Measurements from ENCODE around the gene TRIM63.
"Not testable (repeated sequence)": the region's sequence is repeated elsewhere in the genome, so short reads cannot be mapped to it uniquely, and the experiment has no call there.

The TRIM63 gene

DNA sequence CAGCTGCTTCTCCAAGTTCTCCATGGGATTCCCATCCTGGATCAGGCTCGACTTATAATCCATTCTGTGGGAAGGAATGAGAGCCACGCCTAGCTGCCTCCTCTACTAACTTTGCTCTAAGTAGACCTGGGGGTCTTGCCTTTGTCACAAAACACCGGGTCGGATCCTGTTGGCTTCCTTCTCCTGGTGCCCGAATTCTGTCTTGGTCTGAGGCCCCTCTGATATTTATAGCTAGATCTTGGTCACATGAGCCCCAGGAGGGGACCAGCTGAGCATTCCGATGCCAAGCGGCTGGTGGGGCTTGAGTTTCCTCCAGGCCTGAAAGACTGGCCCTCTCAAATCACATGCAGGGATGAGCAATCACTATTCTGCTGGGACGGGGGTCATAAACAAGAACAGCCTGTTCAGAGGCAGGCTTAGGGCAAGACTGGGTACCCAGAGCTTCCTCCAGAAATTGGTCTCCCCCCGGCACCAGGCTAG is at the start of gene TRIM63:
Gene TRIM63, minus strand, starts transcription at position 199 of the 480 bp plus-strand sequence. Its CDS starts 136 bp downstream, at position 63.
- no peak for ATAC-seq (replicated peaks)
- H3K4me3 Mint-ChIP-seq, result no peak within 1 kb of the TSS
- no peak for DNase-seq
- H3K36me3 Mint-ChIP-seq, result no peaks in the 10 kb centered on the region
- no peak within 1 kb of the TSS for H3K27ac Mint-ChIP-seq
- H3K9me3 Mint-ChIP-seq, result no peaks in the 10 kb centered on the region
- peaks cover 18 to 51% of the 10 kb centered on the region in 2 donors for H3K27me3 Mint-ChIP-seq
- peaks cover 0 to 2% of the 10 kb centered on the region in 2 donors for H3K4me1 Mint-ChIP-seq

DNA sequence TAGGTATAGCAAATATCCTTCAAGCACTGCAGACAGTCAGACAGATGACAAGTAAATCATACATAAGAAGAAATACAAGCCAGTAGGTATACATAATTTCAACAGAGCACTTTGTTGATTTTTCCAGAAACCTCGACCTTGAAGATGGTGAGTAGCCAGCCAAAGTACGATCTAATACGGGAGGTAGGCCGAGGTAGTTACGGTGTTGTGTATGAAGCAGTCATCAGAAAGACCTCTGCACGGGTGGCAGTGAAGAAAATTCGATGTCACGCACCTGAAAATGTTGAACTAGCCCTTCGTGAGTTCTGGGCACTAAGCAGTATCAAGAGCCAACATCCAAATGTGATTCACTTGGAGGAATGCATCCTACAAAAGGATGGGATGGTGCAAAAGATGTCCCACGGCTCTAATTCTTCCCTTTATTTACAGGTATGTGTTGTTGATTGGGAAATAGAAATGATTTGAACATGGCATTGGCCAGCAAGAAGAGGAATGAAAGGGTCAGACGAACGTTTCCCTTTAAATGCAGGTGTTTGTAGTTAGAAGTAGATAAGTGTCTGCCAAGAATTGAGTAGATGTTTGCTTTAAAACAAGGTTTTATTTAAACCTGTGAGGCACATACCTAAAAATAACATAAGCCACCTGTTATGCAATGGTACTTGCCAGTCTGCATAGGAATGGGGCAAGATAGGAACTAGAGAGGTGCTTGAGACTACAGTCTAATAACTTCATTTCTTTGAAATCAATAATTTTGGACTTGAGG is 46.9 kb upstream of the TRIM63 start:
- DNase-seq, result no peak
- no peak for ATAC-seq (replicated peaks)
- Mint-ChIP-seq H3K27ac (no peak overlapping the region), H3K36me3 (peaks cover 13 to 14% of the 10 kb centered on the region in 2 donors), H3K4me1 (peaks cover 8 to 22% of the 10 kb centered on the region in 2 donors), H3K9me3 (no peaks in the 10 kb centered on the region), H3K27me3 (no peaks in the 10 kb centered on the region), H3K4me3 (no peak overlapping the region)

GRCh38 chr1:26112407-26112775 is 45.0 kb upstream of the TRIM63 start:
- ATAC-seq (replicated peaks), result peak; percentile 2 to 20
- peaks cover 4 to 5% of the 10 kb centered on the region in 2 donors for H3K36me3 Mint-ChIP-seq

GRCh38 chr1:26111530-26112406 is 44.3 kb upstream of the TRIM63 start, which contains the start of gene PDIK1L:
Gene PDIK1L, plus strand, starts transcription at chr1:26111824. Its CDS starts 2,485 bp downstream, at chr1:26114309.
- H3K9me3 Mint-ChIP-seq, result no peaks in the 10 kb centered on the region
- H3K4me1 Mint-ChIP-seq, result peaks cover 8 to 16% of the 10 kb centered on the region in 2 donors
- H3K4me3 Mint-ChIP-seq, result peak within 1 kb of the TSS; percentile 95 to 96
- peak; percentile 82 to 85 for ATAC-seq (replicated peaks)
- H3K27ac Mint-ChIP-seq, result peak within 1 kb of the TSS; percentile 94
- peaks cover 4 to 5% of the 10 kb centered on the region in 2 donors for H3K36me3 Mint-ChIP-seq
- H3K27me3 Mint-ChIP-seq, result no peaks in the 10 kb centered on the region
- peak; percentile 88 for DNase-seq

More at GRCh38 chr1:26112407-26112775, 45.0 kb upstream of the TRIM63 start:
- Mint-ChIP-seq H3K27me3 (no peaks in the 10 kb centered on the region), H3K4me1 (peaks cover 8 to 16% of the 10 kb centered on the region in 2 donors), H3K27ac (peak overlapping the region; percentile 94), H3K9me3 (no peaks in the 10 kb centered on the region), H3K4me3 (peak overlapping the region; percentile 95 to 96)
- no peak for DNase-seq

- H3K36me3 Mint-ChIP-seq, result peaks cover 4 to 5% of the 10 kb centered on the region in 2 donors
- H3K9me3 Mint-ChIP-seq, result no peaks in the 10 kb centered on the region
- H3K27ac Mint-ChIP-seq, result peak overlapping the region; percentile 88
- ATAC-seq (replicated peaks) (peak; percentile 64 to 65), DNase-seq (peak; percentile 56)
- no peaks in the 10 kb centered on the region for H3K27me3 Mint-ChIP-seq
- H3K4me1 Mint-ChIP-seq, result peaks cover 8 to 16% of the 10 kb centered on the region in 2 donors
- H3K4me3 Mint-ChIP-seq, result peak overlapping the region; percentile 95 to 96
Measured at GRCh38 chr1:26110731-26111529, 43.5 kb upstream of the TRIM63 start.

DNA sequence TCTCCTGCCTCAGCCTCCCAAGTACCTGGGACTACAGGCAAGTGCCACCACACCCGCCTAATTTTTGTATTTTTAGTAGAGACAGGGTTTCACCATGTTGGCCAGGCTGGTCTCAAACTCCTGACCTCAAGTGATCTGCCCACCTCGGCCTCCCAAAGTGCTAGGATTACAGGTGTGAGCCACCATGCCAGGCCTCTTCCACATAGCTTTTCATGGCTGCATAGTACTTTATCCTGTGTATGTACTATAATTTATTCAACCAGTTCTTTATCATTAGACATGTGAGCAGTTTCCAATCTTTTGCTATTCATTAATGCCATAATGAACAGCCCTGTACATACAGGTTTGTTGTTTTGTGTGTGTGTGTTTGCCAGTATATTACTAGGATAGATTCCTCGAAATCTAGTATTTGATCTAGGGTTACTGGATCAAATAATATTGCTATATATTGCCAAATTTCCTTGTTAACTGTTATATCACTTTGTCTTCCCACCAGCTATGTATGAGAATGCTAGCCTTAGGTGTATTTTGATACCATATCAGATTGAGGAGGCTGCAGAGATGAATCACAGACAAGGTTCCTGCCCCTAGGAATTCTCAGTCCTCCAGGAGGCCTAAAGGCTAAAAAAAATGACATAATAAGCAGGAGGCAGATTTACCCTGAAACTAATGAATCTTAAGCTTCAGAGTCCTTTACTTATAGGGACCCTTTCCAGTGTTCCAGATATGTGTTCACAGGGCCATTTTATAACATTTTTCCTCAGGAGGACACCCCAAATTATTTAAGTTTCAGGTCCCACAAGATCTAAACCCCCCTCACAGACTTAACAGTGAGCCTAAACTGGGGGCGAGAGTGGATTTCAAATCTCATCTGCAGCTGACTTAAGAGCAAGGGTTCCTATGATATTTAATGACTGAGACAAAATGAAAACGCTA is 42.1 kb upstream of the TRIM63 start:
- no peaks in the 10 kb centered on the region for H3K9me3 Mint-ChIP-seq
- peaks cover 4% of the 10 kb centered on the region in 2 donors for H3K36me3 Mint-ChIP-seq
- H3K4me3 Mint-ChIP-seq, result peak overlapping the region; percentile 95 to 96
- no peak for ATAC-seq (replicated peaks)
- H3K27me3 Mint-ChIP-seq, result no peaks in the 10 kb centered on the region
- H3K4me1 Mint-ChIP-seq, result peaks cover 11 to 24% of the 10 kb centered on the region in 2 donors
- no peak overlapping the region for H3K27ac Mint-ChIP-seq
- no peak for DNase-seq

DNA sequence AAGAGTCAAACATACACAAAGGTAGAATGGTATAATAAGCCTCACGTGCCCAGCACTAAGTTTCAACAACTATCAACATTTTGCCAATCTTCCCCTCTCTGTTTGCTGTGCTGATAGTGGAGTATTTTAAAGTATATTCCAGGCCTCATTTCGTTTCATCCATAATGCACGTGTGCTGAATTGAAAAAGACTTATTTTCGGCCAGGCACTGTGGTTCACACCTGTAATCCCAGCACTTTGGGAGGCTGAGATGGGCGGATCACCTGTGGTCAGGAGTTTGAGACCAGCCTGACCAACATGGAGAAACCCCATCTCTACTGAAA is 37.8 kb upstream of the TRIM63 start:
- peaks cover 6 to 16% of the 10 kb centered on the region in 2 donors for H3K27me3 Mint-ChIP-seq
- peaks cover 3 to 10% of the 10 kb centered on the region in 2 donors for H3K4me1 Mint-ChIP-seq
- not testable (repeated sequence) for ATAC-seq (replicated peaks)

GRCh38 chr1:26102526-26102925 is 35.1 kb upstream of the TRIM63 start:
- H3K36me3 Mint-ChIP-seq, result no peaks in the 10 kb centered on the region
- no peak overlapping the region for H3K4me3 Mint-ChIP-seq
- H3K27ac Mint-ChIP-seq, result no peak overlapping the region
- H3K9me3 Mint-ChIP-seq, result no peaks in the 10 kb centered on the region
- peaks cover 3 to 8% of the 10 kb centered on the region in 2 donors for H3K4me1 Mint-ChIP-seq
- H3K27me3 Mint-ChIP-seq, result peaks cover 6 to 16% of the 10 kb centered on the region in 2 donors
- ATAC-seq (replicated peaks) (no peak), DNase-seq (no peak)

More for the DNA sequence above, 37.8 kb upstream of the TRIM63 start:
- not testable (repeated sequence) for H3K27ac Mint-ChIP-seq, H3K9me3 Mint-ChIP-seq, H3K36me3 Mint-ChIP-seq, DNase-seq, H3K4me3 Mint-ChIP-seq

DNA sequence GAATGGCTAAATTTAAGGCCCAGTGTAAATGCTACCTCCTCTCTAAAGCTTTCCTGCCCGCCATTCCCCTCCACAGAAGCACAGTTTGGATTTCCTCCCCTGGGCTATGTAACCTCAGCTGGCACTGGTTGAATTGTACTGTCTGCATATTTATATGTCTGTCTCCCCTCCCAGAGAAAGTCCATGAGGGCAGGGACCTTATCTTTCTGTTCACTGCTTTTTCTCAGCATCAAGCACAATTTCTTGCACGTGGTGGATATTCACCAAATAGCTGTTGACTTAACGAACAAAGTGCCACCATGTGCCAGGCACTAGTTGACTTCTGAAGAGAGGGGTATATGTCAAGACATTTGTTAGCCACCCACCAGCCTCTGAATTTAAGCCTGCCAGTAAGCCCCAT is 34.7 kb upstream of the TRIM63 start:
- H3K4me3 Mint-ChIP-seq, result no peak overlapping the region
- no peak for ATAC-seq (replicated peaks)
- DNase-seq, result no peak
- H3K27ac Mint-ChIP-seq, result no peak overlapping the region
- H3K27me3 Mint-ChIP-seq, result peaks cover 6 to 16% of the 10 kb centered on the region in 2 donors
- H3K36me3 Mint-ChIP-seq, result no peaks in the 10 kb centered on the region
- no peaks in the 10 kb centered on the region for H3K9me3 Mint-ChIP-seq
- H3K4me1 Mint-ChIP-seq, result peaks cover 3 to 8% of the 10 kb centered on the region in 2 donors

GRCh38 chr1:26100204-26100603 is 32.8 kb upstream of the TRIM63 start:
- not testable (repeated sequence) for H3K36me3 Mint-ChIP-seq; H3K27ac Mint-ChIP-seq; ATAC-seq (replicated peaks); H3K4me3 Mint-ChIP-seq; H3K4me1 Mint-ChIP-seq; H3K9me3 Mint-ChIP-seq; DNase-seq
- peaks cover 6 to 21% of the 10 kb centered on the region in 2 donors for H3K27me3 Mint-ChIP-seq

DNA sequence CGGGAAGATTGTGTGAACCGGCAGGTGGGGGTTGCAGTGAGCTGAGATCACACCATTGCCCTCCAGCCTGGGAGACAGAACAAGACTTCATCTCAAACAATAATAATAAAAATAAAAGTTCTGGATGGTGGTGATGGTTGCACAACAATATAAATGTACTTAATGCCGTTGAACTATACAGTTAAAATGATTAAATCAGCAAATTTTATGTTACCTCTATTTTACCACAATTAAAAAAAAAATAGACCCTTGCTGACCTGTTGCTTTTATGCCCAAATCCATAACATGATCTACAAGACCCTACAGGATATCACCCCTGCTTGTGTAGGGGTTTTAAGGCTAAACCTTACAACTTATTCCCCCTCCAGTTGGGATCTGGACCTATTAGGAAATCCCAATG is 32.4 kb upstream of the TRIM63 start:
- DNase-seq (no peak), ATAC-seq (replicated peaks) (no peak)
- H3K36me3 Mint-ChIP-seq, result no peaks in the 10 kb centered on the region
- no peak overlapping the region for H3K4me3 Mint-ChIP-seq
- H3K27me3 Mint-ChIP-seq, result peaks cover 6 to 21% of the 10 kb centered on the region in 2 donors
- H3K27ac Mint-ChIP-seq, result no peak overlapping the region
- H3K4me1 Mint-ChIP-seq, result peaks cover 0 to under 1% of the 10 kb centered on the region in 2 donors
- no peaks in the 10 kb centered on the region for H3K9me3 Mint-ChIP-seq

DNA sequence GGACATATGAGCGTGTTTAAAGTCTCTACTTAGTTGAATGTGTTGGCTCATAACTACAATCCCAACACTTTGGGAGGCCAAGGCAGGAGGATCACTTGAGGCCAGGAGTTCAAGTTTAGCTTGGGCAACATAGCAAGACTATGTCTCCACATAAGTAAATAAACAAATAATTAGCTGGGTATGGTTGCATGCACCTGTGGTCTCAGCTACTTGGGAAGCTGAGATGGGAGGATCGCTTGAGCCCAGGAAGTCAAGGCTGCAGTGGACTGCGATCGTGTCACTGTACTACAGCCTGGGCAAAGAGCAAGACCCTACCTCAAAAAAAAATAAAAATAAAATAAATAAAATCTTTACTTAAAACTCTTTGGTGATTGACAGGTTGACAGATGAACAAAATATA is 31.2 kb upstream of the TRIM63 start:
- Mint-ChIP-seq H3K36me3 (no peaks in the 10 kb centered on the region), H3K27ac (no peak overlapping the region), H3K4me1 (no peaks in the 10 kb centered on the region), H3K4me3 (no peak overlapping the region), H3K27me3 (peaks cover 6 to 26% of the 10 kb centered on the region in 2 donors), H3K9me3 (no peaks in the 10 kb centered on the region)
- DNase-seq, result no peak
- ATAC-seq (replicated peaks), result no peak

DNA sequence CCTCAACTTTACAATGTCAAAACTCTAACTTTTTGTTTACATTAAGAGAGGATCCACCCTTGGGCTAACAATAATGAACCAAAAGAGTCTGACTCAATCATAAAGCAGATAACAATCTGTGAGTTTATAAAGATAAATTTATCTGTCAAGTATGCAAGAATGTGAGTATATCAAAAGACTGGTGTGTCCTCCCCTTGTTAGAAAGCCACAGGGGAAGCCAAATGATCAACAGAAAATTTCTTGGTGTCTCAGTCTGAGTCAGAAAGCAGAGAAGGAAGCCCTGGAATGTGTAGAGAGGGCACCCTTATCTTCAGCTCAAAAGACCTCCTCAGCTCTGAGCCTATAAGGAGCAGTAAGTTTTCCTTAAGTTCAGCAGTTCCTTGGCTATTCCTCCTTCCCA is 30.3 kb upstream of the TRIM63 start:
- Mint-ChIP-seq H3K9me3 (no peaks in the 10 kb centered on the region), H3K36me3 (no peaks in the 10 kb centered on the region), H3K27me3 (peaks cover 6 to 27% of the 10 kb centered on the region in 2 donors), H3K4me1 (no peaks in the 10 kb centered on the region), H3K27ac (no peak overlapping the region), H3K4me3 (no peak overlapping the region)
- no peak for ATAC-seq (replicated peaks)
- DNase-seq, result no peak

All from stimulated activated naive B cell treated with anti-CD40 and anti-IgM and Interleukin-4, amounts not matched to agents 10 μg/mL and 1 μg/mL and 100 μg/mL, for 72 hours (primary cell).